ENCODE measurements around the gene CECR2. TPM values are rescaled to one million over a fixed set of nuclear protein-coding genes. Genes with fewer than 3 reads are reported as not detected.

Gene CECR2
- total RNA-seq, 1 donor from 2014 or later, result 10.0 TPM

DNA sequence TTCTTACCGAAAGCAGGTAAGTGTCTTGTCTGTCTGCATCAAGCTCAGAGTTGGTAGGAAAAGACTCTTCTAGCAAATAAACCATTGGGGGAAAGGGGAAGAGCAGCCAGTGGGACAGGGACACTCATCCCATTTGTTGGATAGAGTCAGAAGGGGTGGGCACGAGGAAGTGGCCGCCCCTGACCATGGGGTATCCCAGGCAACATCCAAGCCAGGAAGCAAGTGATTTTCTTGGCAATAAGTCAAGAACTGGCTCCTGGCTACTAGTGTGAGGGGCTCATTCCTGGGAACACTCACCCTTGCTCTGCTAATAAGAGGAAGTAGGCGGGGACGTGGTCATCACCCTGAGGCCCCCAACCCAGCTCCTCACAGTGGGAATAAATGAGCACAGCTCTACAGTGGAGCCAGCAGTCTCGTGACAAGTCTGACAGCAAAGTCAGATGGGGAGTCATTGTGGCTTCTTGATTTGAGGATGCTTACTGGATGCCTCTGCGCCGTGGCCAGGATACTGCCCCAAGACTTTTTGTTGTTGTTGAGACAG lies 200.8 kb downstream of the CECR2 start:
- no peak for DNase-seq (ENCODE audit: low spot score)

DNA sequence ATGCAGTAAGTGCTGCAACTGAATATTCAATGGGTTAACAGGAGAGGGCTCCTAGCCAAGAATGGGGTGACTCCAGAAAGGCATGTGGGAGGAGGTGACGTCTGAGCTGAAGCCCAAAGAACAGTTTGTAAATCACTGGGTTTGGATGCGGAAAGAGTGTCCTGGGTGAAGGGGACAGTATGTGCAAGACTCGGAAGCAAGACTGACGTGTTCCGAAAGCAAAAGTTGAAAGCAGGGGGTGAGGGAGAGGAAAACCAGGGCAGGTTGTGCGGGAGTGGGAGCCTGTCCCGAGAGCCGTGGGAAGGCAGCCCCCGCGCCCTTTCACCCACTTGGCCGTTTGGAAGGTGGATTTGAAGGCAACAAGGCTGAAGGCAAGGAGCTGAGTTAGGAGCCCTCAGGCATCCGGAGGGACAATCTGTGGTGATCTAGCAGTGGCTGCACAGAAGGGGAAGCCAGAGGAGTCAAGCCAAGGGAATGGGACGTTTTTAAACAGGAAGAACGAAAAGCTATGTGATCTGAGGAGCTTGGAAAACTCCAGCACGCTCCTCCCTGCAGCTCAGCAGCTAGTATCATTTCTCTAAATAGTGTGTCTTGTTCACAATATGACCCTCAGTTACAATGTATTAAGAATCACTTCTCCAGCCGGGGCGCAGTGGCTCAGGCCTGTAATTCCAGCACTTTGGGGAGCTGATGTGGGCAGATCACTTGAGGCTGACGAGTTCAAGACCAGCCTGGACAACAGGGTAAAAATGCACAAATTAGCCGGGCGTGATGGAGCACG lies 201.8 kb downstream of the CECR2 start:
- peak; percentile 83 for DNase-seq (ENCODE audit: low spot score)

DNA sequence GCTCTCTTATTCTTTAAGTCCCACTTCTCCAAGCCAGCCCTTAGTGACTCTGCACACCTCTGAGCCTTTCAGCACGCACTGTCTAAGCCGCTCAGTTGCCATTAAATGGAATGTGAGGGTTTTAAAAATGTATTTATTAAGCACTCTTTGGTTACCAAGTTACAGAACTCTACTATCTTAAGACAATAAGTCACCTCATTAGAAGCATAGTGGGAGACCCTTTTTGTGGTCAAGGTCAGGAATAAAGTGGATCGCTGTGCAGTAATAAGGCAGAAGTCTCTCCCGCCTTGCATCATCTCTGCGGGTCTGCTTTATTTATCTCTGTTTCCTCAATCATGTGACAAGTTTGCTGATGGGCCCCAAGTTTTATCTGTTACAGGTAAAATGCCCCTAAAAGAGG lies 205.9 kb downstream of the CECR2 start:
- DNase-seq (ENCODE audit: low spot score), result no peak

DNA sequence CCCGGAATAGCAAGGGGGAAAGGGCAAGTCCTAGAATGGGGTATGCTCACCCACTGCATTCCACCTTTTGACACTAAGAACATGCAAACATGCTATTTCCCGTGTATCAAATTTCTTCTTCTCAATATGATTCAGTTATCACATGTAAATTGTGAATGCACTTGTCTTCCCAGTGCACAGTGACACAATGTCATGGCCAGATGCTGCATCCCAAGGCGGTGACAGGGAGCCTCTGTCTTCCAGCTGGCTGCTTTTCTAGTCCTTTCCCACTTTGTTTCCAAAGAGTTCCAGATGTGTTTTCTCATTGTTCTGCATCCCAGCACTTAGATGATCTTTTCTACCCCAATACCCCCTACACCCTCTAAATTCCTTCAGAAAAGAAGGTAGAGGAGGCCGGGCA lies 206.4 kb downstream of the CECR2 start:
- DNase-seq (ENCODE audit: low spot score), result no peak

DNA sequence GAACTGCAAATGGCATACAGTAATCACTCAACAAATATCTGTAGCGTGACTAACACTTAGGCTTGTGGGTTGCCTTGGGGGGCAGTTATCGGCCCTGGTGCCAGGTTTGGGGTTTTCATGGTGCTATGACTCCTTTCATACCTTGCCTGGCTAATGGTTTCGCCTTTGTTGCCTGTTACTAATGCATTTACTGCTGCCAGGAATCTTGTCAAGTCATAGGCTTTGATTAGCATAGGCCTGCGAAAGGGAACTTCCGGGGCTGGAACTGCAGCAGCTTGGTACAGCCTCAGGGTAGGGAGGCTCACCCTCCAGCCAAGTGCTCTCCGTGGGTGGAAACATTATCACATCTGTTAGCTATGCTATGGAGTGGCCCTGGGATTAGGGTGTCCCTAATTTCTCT lies 207.2 kb downstream of the CECR2 start:
- no peak for DNase-seq (ENCODE audit: low spot score)

DNA sequence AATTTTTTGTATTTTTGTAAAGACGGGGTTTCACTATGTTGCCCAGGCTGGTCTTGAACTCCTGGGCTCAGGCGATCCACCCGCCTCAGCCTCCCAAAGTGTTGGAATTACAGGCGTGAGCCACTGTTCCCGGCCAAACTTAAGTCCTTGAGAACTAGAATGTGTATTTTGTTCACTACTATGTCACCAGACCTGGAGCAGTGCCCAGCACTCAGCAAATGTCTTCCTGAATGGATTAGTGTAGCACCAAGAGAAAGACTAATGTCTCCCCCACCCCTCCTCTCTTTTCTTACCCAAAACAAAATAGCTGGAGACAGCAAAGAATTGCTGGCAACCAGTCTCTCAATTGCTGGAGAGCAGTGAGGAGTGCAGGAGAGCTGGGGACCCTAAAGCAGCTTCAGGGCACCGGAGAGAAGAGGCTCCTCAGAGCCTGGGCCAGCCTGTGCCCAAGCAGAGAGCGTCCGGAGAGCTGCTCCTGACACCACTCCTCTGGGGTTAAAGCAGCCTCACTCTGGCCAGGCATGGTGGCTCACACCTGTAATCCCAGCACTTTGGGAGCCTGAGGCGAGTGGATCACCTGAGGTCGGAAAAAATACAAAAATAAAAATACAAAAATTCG lies 209.0 kb downstream of the CECR2 start:
- no peak for DNase-seq (ENCODE audit: low spot score)

DNA sequence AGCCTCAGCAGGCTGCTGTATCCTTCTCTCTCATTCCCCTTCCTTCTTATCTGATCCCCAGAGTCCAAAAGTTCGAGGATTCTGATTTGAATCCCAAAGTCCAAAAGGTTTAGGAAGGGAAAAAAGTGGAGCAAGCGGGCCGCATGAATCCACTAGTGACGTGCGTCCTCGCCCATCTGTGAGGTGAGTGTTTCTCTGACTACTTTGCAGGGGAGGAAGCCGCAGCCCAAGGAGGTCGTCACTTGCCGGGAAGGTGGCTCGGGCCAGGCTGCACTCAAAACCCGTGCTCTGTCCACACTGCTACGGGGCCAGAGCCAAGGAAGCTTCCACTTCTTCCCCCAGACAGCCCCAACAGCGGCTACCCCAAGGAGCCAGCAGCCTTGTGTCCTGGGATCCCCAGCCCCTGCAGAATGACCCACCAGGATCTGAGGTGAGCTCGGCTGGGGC lies 210.3 kb downstream of the CECR2 start:
- no peak for DNase-seq (ENCODE audit: low spot score)

DNA sequence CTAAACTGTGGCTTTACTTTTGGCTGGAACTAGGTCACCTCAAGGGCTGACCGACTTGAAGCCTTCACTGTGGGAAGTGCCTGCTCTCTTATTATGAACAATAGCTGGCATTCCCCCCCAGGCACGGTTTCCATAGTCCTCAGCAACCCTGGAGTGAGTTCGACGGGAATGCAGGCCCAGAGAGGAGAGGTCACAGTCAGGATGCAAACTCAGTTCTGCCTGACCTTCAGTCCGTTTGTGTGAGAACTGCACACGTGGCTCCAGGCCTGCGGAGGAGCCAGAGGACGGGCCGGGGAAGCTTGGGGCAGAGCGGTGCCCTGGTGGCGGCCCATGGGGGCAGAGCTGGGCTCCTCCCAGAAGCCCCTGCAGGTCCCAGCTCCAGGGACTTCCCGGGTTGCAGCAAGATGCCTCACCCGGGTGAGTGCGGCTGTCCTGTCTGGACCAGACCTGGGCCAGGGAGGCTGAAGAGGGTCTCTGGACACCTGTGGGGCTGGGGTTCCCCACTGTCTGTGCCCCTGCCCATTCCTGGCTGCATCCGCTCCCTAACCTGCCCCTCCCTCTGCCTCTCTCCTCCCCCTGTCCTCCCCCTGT lies 211.3 kb downstream of the CECR2 start:
- DNase-seq (ENCODE audit: low spot score), result no peak

DNA sequence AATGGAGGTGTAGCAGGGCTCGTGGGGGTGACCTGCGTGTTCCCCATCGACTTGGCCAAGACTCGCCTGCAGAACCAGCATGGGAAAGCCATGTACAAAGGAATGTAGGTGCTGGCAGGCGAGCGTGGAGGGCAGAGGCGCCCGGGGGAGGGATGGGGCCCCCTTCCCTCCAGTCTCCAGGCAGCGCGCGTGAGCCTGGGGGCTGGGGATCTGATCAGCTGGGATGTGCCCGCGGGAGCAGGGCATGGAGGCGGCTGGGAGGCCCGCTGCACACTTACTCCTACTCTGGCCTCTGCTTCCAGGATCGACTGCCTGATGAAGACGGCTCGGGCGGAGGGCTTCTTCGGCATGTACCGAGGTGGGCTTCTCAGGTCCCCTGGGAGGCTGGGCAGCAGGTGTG lies 211.8 kb downstream of the CECR2 start:
- DNase-seq (ENCODE audit: low spot score), result no peak

DNA sequence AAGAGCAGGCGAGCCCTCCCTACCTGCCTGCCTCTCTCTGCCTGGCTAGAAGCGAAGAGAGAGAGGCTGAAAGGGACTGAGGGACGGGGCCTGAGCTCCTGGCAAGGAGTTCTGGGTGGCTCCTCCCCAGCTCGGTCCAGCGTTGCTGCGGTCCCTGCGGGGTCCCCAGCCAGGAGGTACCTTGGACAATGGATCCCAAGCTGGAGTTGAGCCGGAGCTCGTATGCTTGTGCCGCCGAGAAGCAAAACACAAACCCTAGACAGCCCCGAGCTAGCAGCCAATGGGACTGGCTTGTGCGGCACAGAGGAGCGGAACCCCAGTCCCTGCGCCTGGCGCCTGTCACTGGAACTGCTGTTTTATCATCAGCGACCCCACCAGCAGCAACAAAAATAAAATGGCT lies 212.4 kb downstream of the CECR2 start:
- DNase-seq (ENCODE audit: low spot score), result no peak

DNA sequence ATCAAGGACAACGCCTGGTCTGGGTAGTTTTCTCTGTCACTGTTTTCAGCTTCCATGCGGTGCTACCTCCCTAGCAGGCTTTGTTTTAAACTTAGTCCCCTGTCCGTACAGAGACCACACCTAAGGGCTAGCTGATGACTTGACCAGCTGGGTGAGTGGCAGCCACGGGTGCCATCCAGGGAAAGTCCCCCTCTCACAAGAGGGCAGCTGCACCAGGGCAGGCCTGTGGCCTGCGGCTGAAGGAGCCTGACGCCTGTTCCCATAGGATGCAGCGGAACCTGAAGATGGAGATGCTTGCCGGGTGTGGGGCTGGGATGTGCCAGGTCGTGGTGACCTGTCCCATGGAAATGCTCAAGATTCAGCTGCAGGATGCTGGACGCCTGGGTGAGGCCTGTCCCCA lies 213.9 kb downstream of the CECR2 start:
- DNase-seq (ENCODE audit: low spot score), result no peak

DNA sequence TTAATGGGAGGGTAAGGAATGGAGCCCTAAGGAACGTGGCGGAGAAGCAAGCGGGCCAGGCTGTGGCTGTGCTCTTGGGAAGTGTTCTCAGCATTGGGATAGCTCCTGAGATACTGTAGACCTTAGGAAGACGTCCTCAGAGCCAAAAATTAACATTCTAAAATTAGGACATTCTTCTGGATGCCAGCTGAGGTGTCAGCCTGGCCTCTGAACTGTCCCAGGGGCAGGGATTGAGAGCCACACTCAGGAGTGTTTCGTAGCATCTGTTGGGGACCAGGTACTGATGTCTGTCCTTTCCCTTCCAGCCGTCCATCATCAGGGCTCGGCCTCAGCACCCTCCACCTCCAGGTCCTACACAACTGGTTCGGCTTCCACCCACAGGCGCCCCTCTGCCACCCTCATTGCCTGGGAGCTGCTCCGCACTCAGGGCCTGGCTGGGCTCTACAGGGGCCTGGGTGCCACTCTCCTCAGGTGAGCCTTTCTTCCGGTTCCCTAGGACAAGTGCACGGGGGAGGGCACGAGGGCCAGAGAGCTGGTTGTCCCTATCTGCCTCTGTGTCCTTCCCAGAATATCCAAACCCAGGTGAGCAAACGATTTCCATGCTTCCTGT lies 217.7 kb downstream of the CECR2 start:
- DNase-seq (ENCODE audit: low spot score), result no peak

DNA sequence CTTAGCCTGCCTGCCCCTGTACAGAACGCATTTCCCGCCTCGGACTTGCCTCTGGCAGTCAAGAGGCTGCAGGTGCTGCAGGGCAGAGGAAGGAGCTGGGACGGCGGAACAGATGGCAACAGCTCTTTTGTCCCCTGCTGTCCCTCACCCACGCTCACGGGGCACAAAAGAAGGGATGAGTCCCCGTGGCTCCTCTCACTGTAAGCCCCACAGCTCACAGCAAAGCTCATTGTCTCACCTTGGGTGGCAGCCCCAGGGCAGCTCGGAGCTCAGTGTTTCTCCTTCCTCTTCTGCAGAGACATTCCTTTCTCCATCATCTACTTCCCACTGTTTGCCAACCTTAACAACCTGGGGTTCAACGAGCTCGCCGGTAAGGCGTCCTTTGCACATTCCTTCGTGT lies 218.4 kb downstream of the CECR2 start:
- DNase-seq (ENCODE audit: low spot score), result no peak

DNA sequence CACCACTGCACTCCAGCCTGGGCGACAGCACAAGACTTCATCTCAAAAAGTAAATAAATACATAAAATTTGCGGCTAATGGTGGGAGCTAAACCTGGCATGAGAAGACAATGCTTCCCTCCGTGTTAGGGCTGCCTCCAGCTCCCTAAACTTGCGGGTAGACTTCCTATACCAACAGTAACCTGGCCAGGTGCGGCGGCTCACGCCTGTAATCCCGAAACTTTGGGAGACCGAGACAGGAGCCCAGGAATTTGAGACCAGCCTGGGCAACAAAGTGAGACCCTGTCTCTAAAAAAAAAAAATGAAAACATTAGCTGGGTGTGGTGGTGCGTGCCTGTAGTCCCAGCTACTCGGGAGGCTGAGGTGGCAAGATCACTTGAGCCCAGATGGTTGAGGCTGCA lies 219.3 kb downstream of the CECR2 start:
- DNase-seq (ENCODE audit: low spot score), result no peak

DNA sequence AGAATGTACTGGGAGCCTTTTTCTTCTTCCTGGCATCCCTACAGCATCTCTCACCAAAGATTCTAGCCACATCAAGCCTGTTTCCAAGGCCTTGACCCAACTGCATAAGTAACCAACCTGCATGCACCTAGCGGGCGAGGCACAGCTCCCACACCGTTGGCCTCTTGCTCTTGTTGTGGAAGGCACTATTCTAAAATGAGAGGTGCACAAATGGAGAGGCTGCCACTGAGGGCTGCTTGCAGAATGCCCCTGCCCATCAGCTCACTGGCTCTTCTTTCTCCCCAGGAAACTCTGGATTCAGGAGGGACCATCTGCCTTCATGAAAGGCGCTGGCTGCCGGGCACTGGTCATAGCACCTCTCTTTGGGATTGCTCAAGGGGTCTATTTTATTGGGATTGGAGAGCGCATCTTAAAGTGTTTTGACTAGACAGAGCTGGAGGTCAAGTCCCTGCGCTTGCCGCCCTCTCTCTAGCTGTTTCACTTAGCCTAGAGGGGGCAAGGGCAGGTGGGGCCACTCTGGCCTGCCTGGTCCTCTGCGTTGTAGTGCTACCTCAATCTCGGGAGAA lies 220.6 kb downstream of the CECR2 start:
- no peak for DNase-seq (ENCODE audit: low spot score)

DNA sequence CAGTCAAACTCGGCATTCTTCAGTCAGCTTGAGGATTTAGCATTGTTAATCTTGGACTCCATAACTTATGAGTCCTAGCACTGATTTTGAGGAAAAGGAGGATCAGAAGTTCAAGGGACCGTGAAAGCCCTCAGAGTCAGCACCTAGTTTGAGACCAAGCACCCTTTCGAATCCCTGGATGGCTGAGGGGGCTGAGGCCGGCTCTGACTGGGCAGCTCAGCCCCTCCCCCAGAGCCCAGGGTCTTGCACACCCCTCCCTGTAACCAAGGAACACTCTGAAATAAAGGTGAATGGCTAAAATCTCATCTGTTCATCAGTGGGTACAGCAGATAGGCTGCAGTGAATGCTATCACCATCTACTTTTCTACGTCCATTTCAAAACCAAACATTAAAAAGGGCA lies 221.3 kb downstream of the CECR2 start:
- DNase-seq (ENCODE audit: low spot score), result no peak

DNA sequence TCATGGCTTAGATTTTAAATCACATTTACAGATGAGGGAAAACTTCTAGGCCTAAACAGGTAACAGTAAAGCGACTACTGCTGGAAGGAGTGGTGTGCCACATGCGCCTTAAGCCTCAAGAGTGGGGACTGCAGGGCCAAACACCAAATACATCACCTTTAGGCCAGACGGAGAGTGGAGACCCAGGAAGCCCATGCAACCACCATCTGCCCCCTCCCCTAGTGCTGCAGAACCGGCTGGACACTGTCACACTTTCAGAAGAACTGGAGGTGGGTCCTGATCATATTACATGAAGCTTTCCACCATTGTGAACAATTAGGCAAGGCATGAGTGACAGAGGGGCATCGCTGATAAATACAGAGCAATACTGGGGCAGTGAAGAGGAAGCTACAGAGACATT lies 222.9 kb downstream of the CECR2 start:
- no peak for DNase-seq (ENCODE audit: low spot score)

DNA sequence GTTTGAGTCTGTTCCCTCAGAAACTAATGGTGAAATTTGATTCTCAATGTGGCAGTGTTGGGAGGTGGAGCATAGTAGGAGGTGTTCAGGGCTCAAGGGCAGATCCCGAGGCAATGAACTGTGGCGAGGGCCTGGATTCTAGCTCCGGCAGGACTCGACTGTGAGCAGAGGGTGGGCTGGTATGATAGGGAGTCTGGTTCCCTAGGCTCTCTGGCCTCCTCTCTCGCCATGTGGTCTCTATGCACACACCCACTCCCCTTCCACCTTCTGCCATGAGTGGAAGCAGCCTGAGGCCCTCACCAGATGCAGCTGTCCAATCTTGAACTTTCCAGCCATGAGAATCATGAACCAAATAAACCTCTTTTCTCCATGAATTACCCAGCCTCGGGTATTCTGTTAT lies 227.0 kb downstream of the CECR2 start:
- DNase-seq (ENCODE audit: low spot score), result no peak

DNA sequence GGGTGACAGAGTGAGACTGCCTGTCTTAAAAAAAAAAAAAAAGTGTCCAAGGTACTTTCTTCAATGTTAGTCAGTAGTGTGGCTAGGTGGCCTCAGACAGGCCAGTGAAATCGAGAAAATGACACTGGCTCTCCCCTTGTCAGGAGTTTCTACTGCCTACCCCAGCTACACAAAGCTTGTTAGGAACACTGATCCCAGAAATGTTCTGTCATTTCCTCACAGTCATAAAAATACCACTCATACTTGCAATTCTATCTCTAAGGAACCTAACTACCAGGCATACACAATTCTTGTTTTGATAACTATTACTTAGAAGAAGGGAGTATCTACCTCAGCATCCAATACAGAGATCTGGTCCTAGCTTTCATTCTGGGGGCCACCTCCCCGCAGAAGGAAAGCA lies 228.0 kb downstream of the CECR2 start:
- DNase-seq (ENCODE audit: low spot score), result no peak

DNA sequence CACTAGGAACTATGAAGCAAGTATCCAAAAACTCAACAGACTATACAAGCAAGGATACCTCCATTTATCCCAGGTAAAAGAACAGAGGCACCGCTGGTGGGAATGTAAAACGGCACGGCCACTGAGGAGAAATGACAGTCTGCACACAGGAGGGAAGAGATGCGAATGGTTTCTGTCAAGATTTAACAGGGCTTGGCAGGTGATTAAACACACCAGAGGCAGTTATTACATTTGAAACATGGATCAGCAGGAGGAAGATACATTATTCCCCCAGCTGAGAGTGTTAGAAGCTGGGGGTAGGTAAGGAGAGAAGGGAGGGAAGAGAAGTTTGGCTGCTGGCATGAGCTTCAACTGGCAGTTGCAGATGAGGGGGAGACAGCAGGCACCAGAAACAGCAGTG lies 229.1 kb downstream of the CECR2 start:
- no peak for DNase-seq (ENCODE audit: low spot score)

DNA sequence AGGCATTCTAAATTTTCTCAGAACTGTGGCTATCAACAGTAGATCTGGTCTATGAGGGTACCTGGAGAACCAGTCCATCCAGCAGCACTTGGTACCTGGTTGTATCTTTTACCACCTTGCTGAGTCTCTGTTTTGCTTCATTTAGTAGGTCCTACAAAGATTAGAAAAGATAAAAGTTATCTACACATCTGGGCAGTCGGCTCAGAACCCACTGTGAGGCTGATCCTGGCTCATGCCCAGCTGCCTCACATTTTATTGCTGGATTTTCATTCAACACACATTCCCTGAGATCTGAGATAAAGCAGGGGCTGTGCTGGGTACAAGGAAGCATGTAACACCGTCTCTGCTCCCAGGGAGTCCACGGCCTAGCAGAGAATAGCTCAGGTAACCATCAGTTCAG lies 231.8 kb downstream of the CECR2 start:
- DNase-seq (ENCODE audit: low spot score), result no peak

DNA sequence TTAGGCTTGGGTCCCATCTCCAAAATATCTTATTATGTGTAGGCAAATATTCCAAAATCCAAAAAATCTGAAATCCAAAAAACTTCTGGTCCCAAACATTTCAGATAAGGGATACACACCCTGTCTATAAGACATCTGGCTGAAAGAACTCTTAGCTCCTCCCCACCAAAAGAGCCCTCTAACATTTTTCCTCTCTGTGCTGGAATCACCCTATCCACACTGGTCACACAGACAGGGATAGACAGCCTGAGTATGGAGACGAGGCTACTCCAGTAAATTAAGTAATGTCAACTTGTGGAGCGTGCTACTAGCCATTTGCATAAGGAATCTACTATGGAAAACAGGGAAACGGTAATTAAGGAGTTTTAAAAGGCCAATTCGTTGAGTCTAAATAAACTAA lies 234.4 kb downstream of the CECR2 start:
- no peak for DNase-seq (ENCODE audit: low spot score)
